Thoracic aorta (tissue), 2 donors: Measurements from ENCODE around the gene C1orf94. TPM values are rescaled to one million over a fixed set of nuclear protein-coding genes. Genes with fewer than 3 reads are reported as not detected.

Source experiments
- ATAC-seq: fragments of 150-250 bp; one replicate; pipeline ENCODE4 v1.8.0; 2017; ENCODE audit warnings: low read depth; ENCODE audit not compliant: insufficient number of reproducible peaks, low FRiP score
- DNase-seq: peaks from one replicate; pipeline ENCODE4 v3.0.0-alpha.2; 2020; ENCODE audit warnings: low spot score
- H3K27ac ChIP-seq, 2 donors: fragments of 200-600 bp; sonication (generic); 1 replicate in 1 of 2; 2 replicates in 1 of 2; pipeline ENCODE4 v1.5.1; 2016; ENCODE audit warnings: mild to moderate bottlenecking in 2 of 2, moderate library complexity in 2 of 2
- H3K27me3 ChIP-seq: fragments of 200-600 bp; sonication (generic); replicated peaks from 2 replicates; pipeline ENCODE4 v1.6.0; 2016; ENCODE audit warnings: mild to moderate bottlenecking; ENCODE audit not compliant: insufficient read depth
- H3K36me3 ChIP-seq: fragments of 200-600 bp; sonication (generic); one replicate; pipeline ENCODE4 v1.5.1; 2016
- H3K4me1 ChIP-seq, 2 donors: fragments of 200-600 bp; sonication (generic); 1 replicate in 1 of 2; 2 replicates in 1 of 2; pipeline versions ENCODE4 v1.5.1 to v1.6.0; 2016; ENCODE audit warnings: low read depth in 2 of 2, mild to moderate bottlenecking in 1 of 2; ENCODE audit not compliant: control insufficient read depth in 1 of 2
- H3K4me3 ChIP-seq: fragments of 200-600 bp; sonication (generic); 2 replicates; pipeline ENCODE4 v1.5.1; 2016; ENCODE audit warnings: mild to moderate bottlenecking
- H3K9me3 ChIP-seq: fragments of 200-600 bp; sonication (generic); 2 replicates; pipeline ENCODE4 v1.5.1; 2016
- total RNA-seq, 2 donors: library from RNA; depleted of rRNA; stranded (reverse); fragments of >200 nt; gene quantifications; one replicate each; pipeline versions ENCODE4 v1.1.0 to v1.2.3, GENCODE V29; 2016
- TF ChIP-seq, protein P1 (sequence below): fragments of 200-600 bp; sonication (generic); IDR thresholded peaks from one replicate; pipeline ENCODE4 v1.5.1; 2019; ENCODE audit warnings: antibody characterized with exemption

Gene C1orf94
- total RNA-seq, 2 donors from 2014 or later: not detected

DNA sequence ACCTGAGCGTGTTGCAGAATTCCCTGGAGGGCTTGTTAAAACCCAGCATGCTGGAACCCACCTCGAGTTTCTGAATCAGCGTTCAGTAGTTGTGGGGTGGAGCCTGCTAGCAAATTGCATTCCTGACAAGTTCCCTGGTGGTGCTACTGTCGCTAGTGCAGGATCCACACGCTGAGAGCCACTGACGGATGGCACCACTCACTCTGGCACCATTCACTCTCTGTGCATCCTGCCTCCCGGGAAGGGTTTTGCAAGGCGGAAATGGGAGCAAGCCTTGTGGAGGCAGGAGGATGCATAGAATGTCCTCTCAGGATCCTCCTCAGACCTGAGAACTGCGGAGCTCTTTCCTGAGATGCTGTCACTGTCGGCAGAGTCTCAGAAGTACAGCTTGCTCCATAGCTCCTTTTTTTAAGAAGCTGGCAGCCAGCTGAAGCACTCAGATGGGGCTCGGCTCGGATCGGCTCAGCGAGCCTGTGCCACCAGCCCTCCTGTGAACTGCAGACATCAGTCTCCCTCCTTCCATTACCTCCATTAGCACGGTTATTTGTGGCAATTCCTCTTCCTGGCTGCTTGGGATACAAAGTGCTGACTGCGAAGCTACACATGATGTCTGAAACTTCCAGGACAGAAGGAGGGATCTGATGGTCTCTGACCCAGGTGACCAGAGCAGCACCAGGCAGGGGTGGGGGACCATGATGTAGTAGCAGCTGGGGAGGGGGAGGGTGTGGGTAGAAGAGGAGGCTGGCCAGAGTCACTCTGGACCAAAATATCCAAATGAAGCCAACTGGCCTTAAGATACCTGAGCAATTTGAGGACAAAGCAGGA is 89.6 kb downstream of the C1orf94 start:
- no peaks in the 10 kb centered on the region for H3K27me3 ChIP-seq
- no peaks in the 10 kb centered on the region for H3K4me1 ChIP-seq
- DNase-seq: no peak

DNA sequence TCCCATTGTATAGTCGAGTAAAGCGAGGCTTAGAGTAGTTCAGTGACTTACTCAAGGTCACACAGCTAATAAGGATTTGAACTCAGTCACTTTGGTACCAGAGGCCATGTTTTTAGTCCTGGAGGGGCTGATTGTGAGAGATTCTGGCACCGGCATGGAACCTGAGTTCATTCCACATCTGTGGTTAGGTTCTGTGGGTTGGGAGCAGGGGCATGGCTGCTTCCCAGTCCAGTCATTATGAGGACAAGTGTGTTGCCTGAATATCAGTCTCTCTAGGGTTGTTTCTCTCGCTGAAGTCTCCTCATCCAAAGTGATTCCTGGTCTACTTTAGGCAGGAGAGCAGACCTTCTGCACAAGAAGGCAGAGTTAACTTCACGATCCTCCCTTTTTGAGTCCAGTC is 90.6 kb downstream of the C1orf94 start:
- H3K27me3 ChIP-seq: no peaks in the 10 kb centered on the region
- no peak for ATAC-seq
- TF ChIP-seq, protein P1, sequence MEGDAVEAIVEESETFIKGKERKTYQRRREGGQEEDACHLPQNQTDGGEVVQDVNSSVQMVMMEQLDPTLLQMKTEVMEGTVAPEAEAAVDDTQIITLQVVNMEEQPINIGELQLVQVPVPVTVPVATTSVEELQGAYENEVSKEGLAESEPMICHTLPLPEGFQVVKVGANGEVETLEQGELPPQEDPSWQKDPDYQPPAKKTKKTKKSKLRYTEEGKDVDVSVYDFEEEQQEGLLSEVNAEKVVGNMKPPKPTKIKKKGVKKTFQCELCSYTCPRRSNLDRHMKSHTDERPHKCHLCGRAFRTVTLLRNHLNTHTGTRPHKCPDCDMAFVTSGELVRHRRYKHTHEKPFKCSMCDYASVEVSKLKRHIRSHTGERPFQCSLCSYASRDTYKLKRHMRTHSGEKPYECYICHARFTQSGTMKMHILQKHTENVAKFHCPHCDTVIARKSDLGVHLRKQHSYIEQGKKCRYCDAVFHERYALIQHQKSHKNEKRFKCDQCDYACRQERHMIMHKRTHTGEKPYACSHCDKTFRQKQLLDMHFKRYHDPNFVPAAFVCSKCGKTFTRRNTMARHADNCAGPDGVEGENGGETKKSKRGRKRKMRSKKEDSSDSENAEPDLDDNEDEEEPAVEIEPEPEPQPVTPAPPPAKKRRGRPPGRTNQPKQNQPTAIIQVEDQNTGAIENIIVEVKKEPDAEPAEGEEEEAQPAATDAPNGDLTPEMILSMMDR: no peak
- no peak for DNase-seq
- H3K4me1 ChIP-seq: no peaks in the 10 kb centered on the region
- H3K9me3 ChIP-seq: no peaks in the 10 kb centered on the region
- H3K36me3 ChIP-seq: no peaks in the 10 kb centered on the region
- H3K27ac ChIP-seq: no peak overlapping the region
- H3K4me3 ChIP-seq: no peak overlapping the region

More for the DNA sequence above, 89.6 kb downstream of the C1orf94 start:
- no peak for ATAC-seq
- Histone ChIP-seq H3K4me3 (no peak overlapping the region), H3K36me3 (no peaks in the 10 kb centered on the region), H3K9me3 (no peaks in the 10 kb centered on the region), H3K27ac (no peak overlapping the region)
- TF ChIP-seq, protein P1: no peak

DNA sequence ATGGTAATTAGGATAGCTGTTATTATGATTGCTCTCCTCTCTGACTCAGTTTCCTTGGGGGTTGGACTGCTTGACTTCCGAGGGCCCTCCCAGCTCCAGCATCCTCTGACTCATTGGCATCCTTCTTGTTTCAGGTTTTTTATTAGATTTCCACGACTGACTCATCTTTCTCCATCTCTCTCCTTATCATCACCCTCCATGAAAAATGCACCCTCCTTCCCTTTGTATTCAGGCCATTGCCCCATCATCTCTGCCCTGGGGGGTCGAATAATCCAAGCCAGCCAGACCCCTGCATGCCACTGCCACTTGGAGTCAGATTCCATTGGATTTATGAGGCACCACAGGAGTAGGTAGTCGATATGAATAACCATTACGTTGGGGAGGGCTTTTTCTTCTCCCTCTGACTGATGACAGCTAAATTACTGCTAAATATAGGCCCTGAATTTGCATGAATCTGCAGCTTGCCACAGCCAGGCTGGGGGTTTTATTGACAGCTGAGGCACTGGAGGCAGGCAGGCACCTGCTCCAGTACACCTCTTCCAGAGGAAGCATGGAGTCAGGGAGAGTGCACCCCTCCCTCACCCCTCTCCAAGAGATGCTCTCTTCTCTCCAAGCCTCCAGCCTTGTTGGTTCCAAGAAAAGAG is 91.7 kb downstream of the C1orf94 start:
- DNase-seq (no peak), ATAC-seq (no peak)
- Histone ChIP-seq H3K9me3 (no peaks in the 10 kb centered on the region), H3K27ac (no peak overlapping the region), H3K27me3 (no peaks in the 10 kb centered on the region), H3K36me3 (no peaks in the 10 kb centered on the region), H3K4me3 (no peak overlapping the region), H3K4me1 (no peaks in the 10 kb centered on the region)
- TF ChIP-seq, protein P1: no peak

Other genes with a start within 250 kb of the C1orf94 start
- 1 to 10 TPM; 2.8 to 3.0 TPM for gene CSMD2, start 11.7 kb upstream of the C1orf94 start, total RNA-seq